OCI-LY1 (cell line): ENCODE data around the gene MBNL2.

ENCODE experiments used
- H2AFZ ChIP-seq: fragments of 200-600 bp; sonication (generic), shearing (Covaris generic); 2 replicates; pipeline ENCODE4 v1.6.0; 2014; ENCODE audit warnings: antibody characterized with exemption, mild to moderate bottlenecking, low read length
- H3F3A ChIP-seq: fragments of 200-600 bp; sonication (generic), shearing (Covaris generic); 2 replicates; pipeline ENCODE4 v1.6.0; 2014; ENCODE audit warnings: mild to moderate bottlenecking, antibody characterized with exemption, low read length, moderate library complexity; ENCODE audit not compliant: insufficient read depth
- H3K27ac ChIP-seq: fragments of 200-600 bp; sonication (generic); 2 replicates; pipeline ENCODE4 v1.5.1; 2014; ENCODE audit warnings: low read length, mixed run types, mild to moderate bottlenecking, low read depth; ENCODE audit not compliant: poor library complexity, severe bottlenecking
- H3K27me3 ChIP-seq: fragments of 200-600 bp; sonication (generic); 2 replicates; pipeline ENCODE4 v1.6.0; 2014; ENCODE audit warnings: antibody characterized with exemption, mild to moderate bottlenecking, low read length, moderate library complexity; ENCODE audit not compliant: insufficient read depth
- H3K36me3 ChIP-seq: fragments of 200-600 bp; sonication (generic); 2 replicates; pipeline ENCODE4 v1.6.1; 2014; ENCODE audit warnings: mild to moderate bottlenecking, antibody characterized with exemption, low read length, moderate library complexity, mixed read lengths; ENCODE audit not compliant: insufficient read depth
- H3K4me1 ChIP-seq: fragments of 200-600 bp; sonication (generic); 2 replicates; pipeline ENCODE4 v1.5.1; 2014; ENCODE audit warnings: mild to moderate bottlenecking, low read length, moderate library complexity; ENCODE audit not compliant: insufficient read depth, severe bottlenecking
- H3K4me2 ChIP-seq: fragments of 200-600 bp; sonication (generic), shearing (Covaris generic); 2 replicates; pipeline ENCODE4 v1.6.1; 2014; ENCODE audit warnings: low read length
- H3K4me3 ChIP-seq: fragments of 200-600 bp; sonication (generic); 2 replicates; pipeline ENCODE4 v1.5.1; 2014; ENCODE audit warnings: low read length, low read depth, mild to moderate bottlenecking, mixed read lengths; ENCODE audit not compliant: poor library complexity, severe bottlenecking
- H3K79me2 ChIP-seq: fragments of 200-600 bp; shearing (Covaris generic); 2 replicates; pipeline ENCODE4 v1.6.1; 2016; ENCODE audit warnings: mixed run types, low read length, mixed read lengths; ENCODE audit not compliant: insufficient read depth
- H3K9ac ChIP-seq: fragments of 200-600 bp; sonication (generic), shearing (Covaris generic); 2 replicates; pipeline ENCODE4 v1.6.1; 2014; ENCODE audit warnings: mild to moderate bottlenecking, low read length, mixed read lengths
- H3K9me2 ChIP-seq: fragments of 200-600 bp; sonication (generic), shearing (Covaris generic); 2 replicates; pipeline ENCODE4 v1.6.1; 2014; ENCODE audit warnings: low read depth, mild to moderate bottlenecking, low read length, mixed read lengths
- H3K9me3 ChIP-seq: fragments of 200-600 bp; shearing (Covaris generic); 2 replicates; pipeline ENCODE4 v1.6.1; 2014; ENCODE audit warnings: low read length, mixed read lengths
- H4K20me1 ChIP-seq: fragments of 200-600 bp; sonication (generic), shearing (Covaris generic); 2 replicates; pipeline ENCODE4 v1.6.0; 2016; ENCODE audit warnings: mild to moderate bottlenecking, low read length; ENCODE audit not compliant: insufficient read depth
- EZH2 ChIP-seq: fragments of 200-600 bp; sonication (generic), shearing (Covaris generic); IDR thresholded peaks from 2 replicates; pipeline ENCODE4 v1.8.0; 2017; ENCODE audit warnings: borderline replicate concordance, mixed run types, mild to moderate bottlenecking, antibody characterized with exemption, low read length, moderate library complexity, mixed read lengths
- TF ChIP-seq, protein P1 (sequence below): fragments of 200-600 bp; sonication (generic), shearing (Covaris generic); IDR thresholded peaks from 2 replicates; pipeline ENCODE4 v1.5.1; 2017; ENCODE audit warnings: mild to moderate bottlenecking, antibody characterized with exemption, low read length, moderate library complexity, mixed read lengths

MBNL2 gene

DNA sequence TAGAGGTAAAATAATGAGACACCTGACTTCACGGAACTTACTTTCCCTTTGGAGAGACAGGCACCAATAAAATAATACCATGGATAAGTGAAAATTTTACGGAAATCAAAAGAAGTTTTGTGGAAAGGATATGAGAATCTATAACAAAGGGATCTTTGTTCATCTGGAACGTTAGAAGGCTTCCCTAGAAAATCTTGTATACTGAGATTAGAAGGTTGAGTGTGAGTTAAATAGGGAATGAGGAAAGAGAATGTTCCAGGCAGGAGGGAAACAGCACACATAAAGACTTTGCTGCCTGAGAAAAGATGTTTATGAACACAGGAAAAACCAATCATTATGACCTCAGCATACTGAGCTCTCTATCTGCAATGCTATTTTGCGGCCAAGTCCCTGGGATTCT is 192.3 kb downstream of the MBNL2 start:
- Histone ChIP-seq H3K4me2 (no peak overlapping the region), H3K27me3 (no peaks in the 10 kb centered on the region), H3K36me3 (no peaks in the 10 kb centered on the region), H3K4me3 (no peak overlapping the region), H4K20me1 (no peaks in the 10 kb centered on the region), H3F3A (no peaks in the 10 kb centered on the region), H3K9ac (no peak overlapping the region), H3K4me1 (no peaks in the 10 kb centered on the region), H3K9me3 (no peaks in the 10 kb centered on the region), H2AFZ (no peak overlapping the region), H3K27ac (no peak overlapping the region), H3K79me2 (no peaks in the 10 kb centered on the region), H3K9me2 (no peaks in the 10 kb centered on the region)
- TF ChIP-seq EZH2, result no peak
- TF ChIP-seq, protein P1, sequence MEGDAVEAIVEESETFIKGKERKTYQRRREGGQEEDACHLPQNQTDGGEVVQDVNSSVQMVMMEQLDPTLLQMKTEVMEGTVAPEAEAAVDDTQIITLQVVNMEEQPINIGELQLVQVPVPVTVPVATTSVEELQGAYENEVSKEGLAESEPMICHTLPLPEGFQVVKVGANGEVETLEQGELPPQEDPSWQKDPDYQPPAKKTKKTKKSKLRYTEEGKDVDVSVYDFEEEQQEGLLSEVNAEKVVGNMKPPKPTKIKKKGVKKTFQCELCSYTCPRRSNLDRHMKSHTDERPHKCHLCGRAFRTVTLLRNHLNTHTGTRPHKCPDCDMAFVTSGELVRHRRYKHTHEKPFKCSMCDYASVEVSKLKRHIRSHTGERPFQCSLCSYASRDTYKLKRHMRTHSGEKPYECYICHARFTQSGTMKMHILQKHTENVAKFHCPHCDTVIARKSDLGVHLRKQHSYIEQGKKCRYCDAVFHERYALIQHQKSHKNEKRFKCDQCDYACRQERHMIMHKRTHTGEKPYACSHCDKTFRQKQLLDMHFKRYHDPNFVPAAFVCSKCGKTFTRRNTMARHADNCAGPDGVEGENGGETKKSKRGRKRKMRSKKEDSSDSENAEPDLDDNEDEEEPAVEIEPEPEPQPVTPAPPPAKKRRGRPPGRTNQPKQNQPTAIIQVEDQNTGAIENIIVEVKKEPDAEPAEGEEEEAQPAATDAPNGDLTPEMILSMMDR, result no peak

DNA sequence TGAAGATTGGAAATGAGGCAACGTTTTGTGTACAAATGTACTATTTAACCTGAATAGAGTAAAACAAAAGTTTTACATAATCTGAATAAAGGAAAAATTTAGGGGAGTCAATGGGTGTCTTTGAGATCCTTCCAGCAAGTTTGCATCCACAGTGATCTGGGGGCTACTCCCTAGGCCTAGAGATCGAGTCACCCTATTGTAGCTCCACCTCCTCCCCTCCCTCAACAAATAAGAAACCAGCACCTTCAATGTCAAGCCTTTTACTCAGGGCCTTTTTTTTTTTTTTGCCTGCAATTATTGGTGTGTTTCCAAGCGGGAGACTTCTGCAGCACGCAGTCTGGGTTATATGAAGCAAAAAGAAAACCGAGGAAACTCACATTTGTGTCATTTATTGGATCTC is 195.6 kb downstream of the MBNL2 start:
- Histone ChIP-seq H3K79me2 (no peaks in the 10 kb centered on the region), H3K4me2 (no peak overlapping the region), H3F3A (no peaks in the 10 kb centered on the region), H4K20me1 (no peaks in the 10 kb centered on the region), H2AFZ (no peak overlapping the region), H3K9me3 (no peaks in the 10 kb centered on the region), H3K27me3 (no peaks in the 10 kb centered on the region), H3K27ac (no peak overlapping the region), H3K4me3 (no peak overlapping the region), H3K9me2 (no peaks in the 10 kb centered on the region), H3K4me1 (no peaks in the 10 kb centered on the region), H3K9ac (no peak overlapping the region), H3K36me3 (no peaks in the 10 kb centered on the region)
- TF ChIP-seq, protein P1, result no peak
- TF ChIP-seq EZH2, result no peak

DNA sequence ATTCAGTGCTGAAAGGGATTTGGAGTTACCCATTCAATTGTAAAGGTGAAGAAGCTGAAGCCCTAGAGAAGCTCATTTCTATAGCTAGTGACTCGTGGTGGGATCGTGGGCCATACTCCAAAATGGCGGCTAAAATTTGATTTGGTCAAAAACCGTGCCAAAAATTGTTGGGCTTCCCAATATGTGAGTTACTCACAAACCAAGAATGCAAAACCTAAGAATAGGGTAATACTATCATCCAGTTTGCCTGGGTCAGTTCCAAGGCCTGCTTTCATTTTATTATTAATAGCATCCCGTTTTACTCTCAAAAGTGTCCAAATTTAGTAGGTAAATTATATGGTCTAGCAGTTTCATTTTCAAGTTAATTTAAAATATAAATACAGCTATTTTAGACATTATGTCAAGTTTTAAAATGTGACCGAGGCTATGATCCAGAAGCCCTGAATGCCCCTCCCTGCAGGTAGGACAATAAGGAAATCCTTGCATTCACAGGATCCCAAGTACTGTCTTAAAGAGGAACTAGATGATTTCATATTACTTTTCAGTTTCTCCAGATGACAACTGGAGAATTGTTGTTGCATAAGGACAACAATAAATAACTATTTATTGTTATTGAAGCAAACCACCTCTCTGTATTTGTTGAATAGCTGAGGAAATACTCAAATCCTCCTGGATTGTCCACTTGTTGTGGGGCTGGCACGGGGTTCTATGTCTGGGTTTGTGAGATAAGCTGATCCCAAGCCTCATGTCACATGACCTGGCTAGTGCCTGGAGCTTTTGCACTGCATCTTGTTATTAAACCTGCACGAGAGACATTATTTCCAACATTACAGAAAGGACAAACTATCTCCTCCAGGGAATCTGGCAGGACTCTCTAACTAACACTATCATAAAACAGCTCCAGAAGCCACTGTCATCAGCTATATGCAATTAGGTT is 200.3 kb downstream of the MBNL2 start:
- Histone ChIP-seq H3K4me3 (no peak overlapping the region), H3K4me2 (no peak overlapping the region), H3K9me2 (no peaks in the 10 kb centered on the region), H3F3A (no peaks in the 10 kb centered on the region), H3K79me2 (no peaks in the 10 kb centered on the region), H3K36me3 (no peaks in the 10 kb centered on the region), H3K27ac (no peak overlapping the region), H3K9me3 (no peaks in the 10 kb centered on the region), H2AFZ (no peak overlapping the region), H4K20me1 (no peaks in the 10 kb centered on the region), H3K4me1 (no peaks in the 10 kb centered on the region), H3K27me3 (no peaks in the 10 kb centered on the region), H3K9ac (no peak overlapping the region)
- TF ChIP-seq EZH2, result no peak
- TF ChIP-seq, protein P1, result no peak
